HCT116 (cell line): ENCODE results near the gene ACOT12.

Experiments used
- ATF3 ChIP-seq: IDR thresholded peaks from 2 replicates; pipeline ENCODE4 v1.6.1; 2012
- POLR2AphosphoS5 ChIP-seq: IDR thresholded peaks from 2 replicates; pipeline ENCODE4 v1.6.1; 2011; ENCODE audit warnings: mild to moderate bottlenecking, low read depth, low read length, moderate library complexity
- SRF ChIP-seq: IDR thresholded peaks from 2 replicates; pipeline ENCODE4 v1.6.1; 2012; ENCODE audit warnings: low read depth
- ZNF274 ChIP-seq: fragments of 200-500 bp; sonication (Bioruptor generic); IDR thresholded peaks from 2 replicates; pipeline ENCODE4 v1.6.1; 2014; ENCODE audit warnings: mild to moderate bottlenecking, low read depth, low read length, inconsistent platforms
- TF ChIP-seq, protein P1 (sequence below), 3 experiments: fragments of 200-600 bp in 1 of 3; sonication (generic) in 1 of 3; IDR thresholded peaks in 2 of 3; conservative IDR thresholded peaks in 1 of 3; 2 replicates each; pipeline ENCODE4 v1.5.1; 2012 to 2017; ENCODE audit warnings: low read depth in 2 of 3, low read length in 2 of 3, antibody characterized with exemption in 1 of 3, borderline replicate concordance in 1 of 3, control low read depth in 1 of 3, mild to moderate bottlenecking in 1 of 3, mixed read lengths in 1 of 3, mixed run types in 1 of 3, moderate library complexity in 1 of 3; ENCODE audit not compliant: insufficient read depth in 1 of 3

GRCh38 chr5:81389025-81389424 lies 4.9 kb downstream of the ACOT12 start:
- TF ChIP-seq, protein P1, sequence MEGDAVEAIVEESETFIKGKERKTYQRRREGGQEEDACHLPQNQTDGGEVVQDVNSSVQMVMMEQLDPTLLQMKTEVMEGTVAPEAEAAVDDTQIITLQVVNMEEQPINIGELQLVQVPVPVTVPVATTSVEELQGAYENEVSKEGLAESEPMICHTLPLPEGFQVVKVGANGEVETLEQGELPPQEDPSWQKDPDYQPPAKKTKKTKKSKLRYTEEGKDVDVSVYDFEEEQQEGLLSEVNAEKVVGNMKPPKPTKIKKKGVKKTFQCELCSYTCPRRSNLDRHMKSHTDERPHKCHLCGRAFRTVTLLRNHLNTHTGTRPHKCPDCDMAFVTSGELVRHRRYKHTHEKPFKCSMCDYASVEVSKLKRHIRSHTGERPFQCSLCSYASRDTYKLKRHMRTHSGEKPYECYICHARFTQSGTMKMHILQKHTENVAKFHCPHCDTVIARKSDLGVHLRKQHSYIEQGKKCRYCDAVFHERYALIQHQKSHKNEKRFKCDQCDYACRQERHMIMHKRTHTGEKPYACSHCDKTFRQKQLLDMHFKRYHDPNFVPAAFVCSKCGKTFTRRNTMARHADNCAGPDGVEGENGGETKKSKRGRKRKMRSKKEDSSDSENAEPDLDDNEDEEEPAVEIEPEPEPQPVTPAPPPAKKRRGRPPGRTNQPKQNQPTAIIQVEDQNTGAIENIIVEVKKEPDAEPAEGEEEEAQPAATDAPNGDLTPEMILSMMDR (IDR thresholded peaks at IDR 0.05 in 2 of 3, conservative IDR thresholded peaks at IDR 0.05 in 1 of 3; ENCODE audit: borderline replicate concordance in 1 of 3, insufficient read depth in 1 of 3, low read depth in 2 of 3, low read length in 2 of 3) = no peak
- TF ChIP-seq POLR2AphosphoS5 = no peak
- no peak for TF ChIP-seq ATF3
- no peak for TF ChIP-seq ZNF274
- TF ChIP-seq SRF = no peak
